Calu3 (cell line): ENCODE data around the gene ELMO1. TPM values are rescaled to one million over a fixed set of nuclear protein-coding genes. Genes with fewer than 3 reads are reported as not detected.

Source experiments
- BruUV-seq: library from RNA; stranded (reverse); fragments of 400-500 nt; replicated peaks from 2 replicates; lab custom pipeline; 2021; lab: Mats Ljungman, UMichigan
- CTCF ChIA-PET: fragments of 300-600 bp; sonication (Branson Sonifier 250); formaldehyde crosslinking; loops from one replicate; lab custom pipeline; 2022; ENCODE audit warnings: antibody characterized with exemption; lab: Charles Lee
- DNase-seq: peaks from one replicate; pipeline ENCODE4 v3.0.0; 2022
- H3K27ac Mint-ChIP-seq: one replicate; pipeline ENCODE4 v1.8.0; 2022; ENCODE audit warnings: mixed read lengths; ENCODE audit not compliant: unreplicated experiment
- H3K27me3 Mint-ChIP-seq: one replicate; pipeline ENCODE4 v1.8.0; 2022; ENCODE audit warnings: mixed read lengths; ENCODE audit not compliant: unreplicated experiment
- H3K36me3 Mint-ChIP-seq: one replicate; pipeline ENCODE4 v1.8.0; 2022; ENCODE audit warnings: mild to moderate bottlenecking, moderate library complexity, mixed read lengths; ENCODE audit not compliant: insufficient read depth, unreplicated experiment
- H3K4me1 Mint-ChIP-seq: one replicate; pipeline ENCODE4 v1.8.0; 2022; ENCODE audit warnings: mild to moderate bottlenecking, low read depth, mixed read lengths; ENCODE audit not compliant: unreplicated experiment
- H3K4me3 Mint-ChIP-seq: one replicate; pipeline ENCODE4 v1.8.0; 2022; ENCODE audit warnings: mild to moderate bottlenecking, low read depth, moderate library complexity, mixed read lengths; ENCODE audit not compliant: unreplicated experiment
- H3K9me3 Mint-ChIP-seq: one replicate; pipeline ENCODE4 v1.8.0; 2022; ENCODE audit warnings: low read depth, mixed read lengths; ENCODE audit not compliant: unreplicated experiment
- CTCF ChIP-seq: fragments of 200-600 bp; IDR thresholded peaks from one replicate; pipeline ENCODE4 v1.8.0; 2022; ENCODE audit warnings: antibody characterized with exemption; ENCODE audit not compliant: unreplicated experiment
- intact Hi-C: fragments of 100-400 bp; cut with micrococcal nuclease; formaldehyde crosslinking; loops from one replicate; pipeline ENCODE4 v1.10.0; 2022; ENCODE audit not compliant: unreplicated experiment
- total RNA-seq: library from RNA; stranded (reverse); gene quantifications from 2 replicates; pipeline ENCODE4 v1.2.3, GENCODE V29; 2022

Gene ELMO1
- total RNA-seq, 1 experiment from 2014 or later, result not detected

- CTCF ChIA-PET, result interaction anchor here (0.8 to 5.9 kb wide), 4 partner anchors 17 to 496 kb away, joined by 3 to 63 read pairs (median 4); no protein-coding TSS in a partner anchor
- DNase-seq, result no peak
- intact Hi-C loops, result no loop called here
Observed at GRCh38 chr7:36984041-36984521, 464.6 kb downstream of the ELMO1 start.

DNA sequence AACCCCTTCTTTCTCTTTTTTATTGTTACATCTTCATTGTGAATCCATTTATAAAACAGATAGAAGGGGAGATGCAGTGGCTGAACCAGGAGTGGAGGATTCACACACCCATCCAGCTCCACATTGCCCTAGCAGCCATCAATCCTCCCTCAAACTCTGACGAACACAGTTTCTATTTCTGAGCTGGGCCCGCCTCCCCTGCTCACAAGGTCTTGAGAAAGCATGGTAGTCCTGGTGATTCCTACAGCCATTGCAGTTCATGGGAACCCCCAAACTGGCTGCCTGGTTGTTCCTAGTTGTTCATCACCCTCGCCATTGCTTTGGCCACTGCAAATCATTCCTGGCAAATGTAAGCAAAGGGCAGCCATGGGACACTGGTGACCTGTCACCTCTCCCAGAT, 465.9 kb downstream of the ELMO1 start:
- CTCF ChIA-PET, result no interaction called here
- no peaks in the 10 kb centered on the region for H3K9me3 Mint-ChIP-seq
- no peak overlapping the region for H3K4me3 Mint-ChIP-seq
- TF ChIP-seq CTCF, result no peak
- H3K27ac Mint-ChIP-seq, result no peak overlapping the region
- peaks cover 8% of the 10 kb centered on the region for H3K4me1 Mint-ChIP-seq
- H3K27me3 Mint-ChIP-seq, result peaks cover 42% of the 10 kb centered on the region
- no peaks in the 10 kb centered on the region for H3K36me3 Mint-ChIP-seq
- intact Hi-C loops, result no loop called here
- no peak for DNase-seq
- no TSS peak for BruUV-seq

More at GRCh38 chr7:36984041-36984521, 464.6 kb downstream of the ELMO1 start:
- BruUV-seq, result no TSS peak
- H3K4me3 Mint-ChIP-seq, result no peak overlapping the region
- peaks cover 55% of the 10 kb centered on the region for H3K27me3 Mint-ChIP-seq
- no peak overlapping the region for H3K27ac Mint-ChIP-seq
- peaks cover 8% of the 10 kb centered on the region for H3K4me1 Mint-ChIP-seq
- H3K36me3 Mint-ChIP-seq, result no peaks in the 10 kb centered on the region
- no peak for TF ChIP-seq CTCF
- H3K9me3 Mint-ChIP-seq, result no peaks in the 10 kb centered on the region

GRCh38 chr7:36979810-36980248, 468.8 kb downstream of the ELMO1 start:
- no peak for DNase-seq
- Mint-ChIP-seq H3K27me3 (peaks cover 12% of the 10 kb centered on the region), H3K27ac (no peak overlapping the region), H3K4me1 (no peaks in the 10 kb centered on the region), H3K4me3 (no peak overlapping the region), H3K9me3 (no peaks in the 10 kb centered on the region), H3K36me3 (no peaks in the 10 kb centered on the region)
- intact Hi-C loops, result no loop called here
- BruUV-seq, result no TSS peak
- TF ChIP-seq CTCF, result no peak
- CTCF ChIA-PET, result interaction anchor here (0.5 to 1.9 kb wide), 5 partner anchors 9 to 1758 kb away, joined by 4 to 8 read pairs (median 4); no protein-coding TSS in a partner anchor

DNA sequence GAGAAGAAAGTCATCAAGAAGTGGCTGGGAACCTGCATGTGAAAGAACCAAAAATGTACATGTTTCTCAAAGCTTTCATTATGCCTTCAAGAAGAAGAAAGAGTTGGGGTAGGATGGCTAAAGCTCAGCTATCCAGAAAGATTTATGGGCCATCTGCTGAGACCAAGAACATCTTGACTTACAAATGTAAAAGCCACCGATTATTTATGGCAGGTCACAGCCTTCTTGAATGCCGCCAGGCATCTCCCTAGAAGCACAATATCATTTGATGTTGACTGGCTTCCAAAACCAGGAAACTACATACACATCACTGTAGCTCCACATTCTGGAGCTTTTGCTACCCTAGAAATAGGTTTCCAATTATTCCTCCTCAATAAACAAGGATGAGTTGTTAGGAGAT, 470.2 kb downstream of the ELMO1 start:
- CTCF ChIA-PET, result interaction anchor here (1.9 kb wide), 1 partner anchor 203 kb away, joined by 4 read pairs; no protein-coding TSS in a partner anchor
- intact Hi-C loops, result no loop called here
- Mint-ChIP-seq H3K36me3 (no peaks in the 10 kb centered on the region), H3K27me3 (no peaks in the 10 kb centered on the region), H3K27ac (no peak overlapping the region), H3K4me1 (no peaks in the 10 kb centered on the region), H3K4me3 (no peak overlapping the region), H3K9me3 (no peaks in the 10 kb centered on the region)
- TF ChIP-seq CTCF, result no peak
- DNase-seq, result no peak
- no TSS peak for BruUV-seq
